Spinal cord (tissue), 10 donors: Measurements from ENCODE around the gene RPL11. TPM values are rescaled to one million over a fixed set of nuclear protein-coding genes. Genes with fewer than 3 reads are reported as not detected.

Experiments
- DNase-seq, 6 donors: peaks; one replicate each; pipeline versions ENCODE4 v3.0.0 to v3.0.0-alpha.2; 2013 to 2015; ENCODE audit warnings: low spot score in 6 of 6, low read depth in 4 of 6
- H3K27ac ChIP-seq: one replicate; pipeline ENCODE4 v1.5.1; 2013; ENCODE audit warnings: low read depth, low read length, control low read depth
- H3K27me3 ChIP-seq: one replicate; pipeline ENCODE4 v1.6.1; 2013; ENCODE audit warnings: low read length; ENCODE audit not compliant: control insufficient read depth, insufficient read depth
- H3K36me3 ChIP-seq: one replicate; pipeline ENCODE4 v1.6.1; 2013; ENCODE audit warnings: low read length; ENCODE audit not compliant: control insufficient read depth, insufficient read depth
- H3K4me1 ChIP-seq: one replicate; pipeline ENCODE4 v1.6.1; 2013; ENCODE audit warnings: low read length; ENCODE audit not compliant: control insufficient read depth, insufficient read depth
- H3K4me3 ChIP-seq: one replicate; pipeline ENCODE4 v1.5.1; 2013; ENCODE audit warnings: low read depth, low read length, control low read depth
- H3K9me3 ChIP-seq: one replicate; pipeline ENCODE4 v1.6.1; 2013; ENCODE audit warnings: low read length; ENCODE audit not compliant: control insufficient read depth, insufficient read depth
- WGBS: methylation state at CpG from one replicate; pipeline ENCODE4 v1.1.5; 2013; ENCODE audit warnings: missing lambda C conversion rate; ENCODE audit not compliant: insufficient coverage; 5-methylcytosine and 5-hydroxymethylcytosine counted together
- polyA plus RNA-seq, 2 donors: library from polyadenylated mRNA; unstranded; fragments of 120-200 nt; gene quantifications; one replicate each; pipeline ENCODE4 v1.2.1, GENCODE V29; 2013; ENCODE audit not compliant: insufficient read length in 2 of 2
- total RNA-seq, 2 donors: library from RNA; depleted of rRNA in 1 of 2; stranded (reverse); fragments of 120-200 nt in 1 of 2; fragments of >200 nt in 1 of 2; gene quantifications; one replicate each; pipeline versions ENCODE4 v1.2.3 to v1.2.4, GENCODE V29; 2013 to 2014
- donor health status: healthy.

Gene RPL11
- total and polyA plus RNA-seq, 4 donors, result 655 to 1,704 (median 1,285) TPM

- Histone ChIP-seq H3K36me3 (no peaks in the 10 kb centered on the region), H3K27ac (no peak overlapping the region), H3K9me3 (no peaks in the 10 kb centered on the region), H3K27me3 (no peaks in the 10 kb centered on the region), H3K4me1 (no peaks in the 10 kb centered on the region), H3K4me3 (no peak overlapping the region)
- DNase-seq, result no peak
- 89% methylated on average over 6 of the region's 10 CpGs for WGBS
Measured at GRCh38 chr1:23650344-23650990, 41.1 kb upstream of the RPL11 start.

DNA sequence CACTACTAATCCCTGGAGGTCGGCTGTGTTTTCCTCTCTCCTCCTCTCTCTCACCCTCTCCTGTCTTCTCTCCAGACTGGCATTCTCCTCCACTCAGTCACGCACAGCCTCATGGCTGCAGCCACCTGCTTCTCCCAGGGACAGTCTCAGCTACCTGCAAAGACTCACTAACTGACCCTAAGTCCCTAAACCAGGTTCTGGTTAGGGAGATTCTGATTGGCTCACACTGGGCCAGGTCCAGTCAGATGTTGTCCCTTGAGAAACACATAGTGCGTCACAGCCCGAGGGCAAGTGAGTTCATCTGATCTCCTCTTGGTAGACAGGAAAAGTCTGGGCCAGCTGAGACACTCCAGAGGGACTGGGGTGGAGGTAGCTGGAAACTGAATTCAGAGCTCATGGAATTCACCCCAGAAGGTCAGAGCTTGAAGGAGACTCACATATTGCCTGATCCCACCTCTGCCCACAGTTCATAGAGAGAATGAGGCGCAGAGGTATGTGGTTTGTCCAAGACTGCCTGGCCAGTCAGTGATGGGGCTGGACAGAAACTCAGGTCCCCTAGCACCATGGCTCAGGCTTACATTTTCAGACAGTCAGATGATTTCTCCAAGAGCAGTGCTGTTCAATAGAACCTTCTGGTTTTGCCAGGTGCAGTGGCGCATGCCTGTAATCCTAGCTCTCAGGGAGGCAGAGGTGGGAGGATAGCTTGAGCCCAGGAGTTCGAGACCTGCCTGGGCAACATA, 40.4 kb upstream of the RPL11 start:
- no peaks in the 10 kb centered on the region for H3K9me3 ChIP-seq
- DNase-seq, result no peak
- no peak overlapping the region for H3K4me3 ChIP-seq
- H3K27ac ChIP-seq, result no peak overlapping the region
- 71% methylated on average over 5 of the region's 7 CpGs for WGBS
- no peaks in the 10 kb centered on the region for H3K4me1 ChIP-seq
- no peaks in the 10 kb centered on the region for H3K27me3 ChIP-seq
- no peaks in the 10 kb centered on the region for H3K36me3 ChIP-seq

DNA sequence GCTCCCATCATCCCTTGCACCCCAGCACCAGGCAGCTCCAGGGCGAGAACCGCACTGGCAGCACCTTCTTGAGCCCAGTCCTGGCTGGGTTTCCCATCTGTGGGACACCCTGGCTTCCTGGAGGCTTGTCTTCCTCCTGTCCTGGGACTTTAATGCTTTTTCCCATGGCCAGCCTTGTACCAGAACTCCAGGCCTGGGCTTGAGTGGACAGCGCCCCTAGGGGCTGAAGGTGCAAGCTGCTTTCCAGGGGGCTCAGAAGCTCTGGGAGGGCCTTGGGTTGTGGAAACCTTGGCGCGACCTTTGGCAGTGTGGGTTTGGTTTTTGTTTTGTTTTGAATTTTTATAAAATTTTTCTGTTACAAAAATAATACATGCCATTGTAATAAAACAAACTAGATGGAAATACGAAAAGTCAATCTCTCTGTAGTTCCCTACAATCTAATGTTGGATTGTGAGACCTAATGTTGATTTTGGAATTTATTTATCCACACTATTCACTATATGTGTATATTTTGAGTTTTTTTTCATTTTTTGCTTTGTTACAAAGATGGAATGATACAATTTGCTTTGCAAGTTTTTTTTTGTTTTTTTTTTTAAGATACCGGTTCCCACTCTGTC, 33.8 kb upstream of the RPL11 start:
- DNase-seq, result peak in 2 of 6 donors; percentile 37 to 44
- H3K36me3 ChIP-seq, result no peaks in the 10 kb centered on the region
- H3K9me3 ChIP-seq, result no peaks in the 10 kb centered on the region
- no peaks in the 10 kb centered on the region for H3K4me1 ChIP-seq
- no peaks in the 10 kb centered on the region for H3K27me3 ChIP-seq
- WGBS, result 33% methylated on average over 3 of the region's 7 CpGs
- no peak overlapping the region for H3K27ac ChIP-seq
- H3K4me3 ChIP-seq, result no peak overlapping the region

- no peak for DNase-seq
- WGBS, result 93% methylated on average over 4 of the region's 9 CpGs
- Histone ChIP-seq H3K4me1 (no peaks in the 10 kb centered on the region), H3K27me3 (no peaks in the 10 kb centered on the region), H3K4me3 (no peak overlapping the region), H3K9me3 (no peaks in the 10 kb centered on the region), H3K27ac (no peak overlapping the region), H3K36me3 (no peaks in the 10 kb centered on the region)
Measured at GRCh38 chr1:23660671-23661070, 30.9 kb upstream of the RPL11 start.

DNA sequence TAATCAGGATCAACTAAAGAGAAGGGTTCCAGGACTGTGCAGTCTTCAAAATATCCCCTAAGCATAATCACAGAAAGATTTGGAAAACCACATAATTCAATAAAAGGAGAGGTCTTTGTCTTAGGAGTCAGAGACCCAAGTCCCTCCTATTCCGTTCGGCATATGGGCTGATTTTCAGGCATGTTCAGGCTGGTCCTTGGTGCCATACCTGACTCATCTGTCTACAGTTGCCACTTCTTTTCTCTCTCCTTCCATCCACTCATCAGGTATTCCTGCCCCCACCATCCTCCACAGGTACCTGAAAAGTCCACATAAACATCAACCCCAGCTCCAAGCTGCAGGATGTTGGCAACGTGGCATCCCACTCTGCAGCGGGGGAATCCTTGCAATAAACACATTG, 29.7 kb upstream of the RPL11 start:
- H3K36me3 ChIP-seq, result no peaks in the 10 kb centered on the region
- no peaks in the 10 kb centered on the region for H3K9me3 ChIP-seq
- H3K4me1 ChIP-seq, result no peaks in the 10 kb centered on the region
- DNase-seq, result no peak
- no peak overlapping the region for H3K27ac ChIP-seq
- no peak overlapping the region for H3K4me3 ChIP-seq
- H3K27me3 ChIP-seq, result no peaks in the 10 kb centered on the region
- 95% methylated on average over 2 of the region's 4 CpGs for WGBS

- WGBS, result 88% methylated on average over 6 of the region's 11 CpGs
- H3K27ac ChIP-seq, result no peak overlapping the region
- H3K36me3 ChIP-seq, result no peaks in the 10 kb centered on the region
- no peaks in the 10 kb centered on the region for H3K9me3 ChIP-seq
- peak in 1 of 6 donors; percentile 3 for DNase-seq
- H3K4me1 ChIP-seq, result no peaks in the 10 kb centered on the region
- no peak overlapping the region for H3K4me3 ChIP-seq
- no peaks in the 10 kb centered on the region for H3K27me3 ChIP-seq
Measured at GRCh38 chr1:23664837-23665795, 26.5 kb upstream of the RPL11 start.

- H3K4me1 ChIP-seq, result no peaks in the 10 kb centered on the region
- no peak overlapping the region for H3K4me3 ChIP-seq
- no peak overlapping the region for H3K27ac ChIP-seq
- 100% methylated on average over 1 of the region's 4 CpGs for WGBS
- H3K36me3 ChIP-seq, result no peaks in the 10 kb centered on the region
- no peaks in the 10 kb centered on the region for H3K27me3 ChIP-seq
- DNase-seq, result no peak
- H3K9me3 ChIP-seq, result no peaks in the 10 kb centered on the region
Measured at GRCh38 chr1:23667411-23667810, 24.2 kb upstream of the RPL11 start.

GRCh38 chr1:23670709-23671108, 20.9 kb upstream of the RPL11 start:
- no peaks in the 10 kb centered on the region for H3K4me1 ChIP-seq
- DNase-seq, result no peak
- no CpG with 5 or more reads among the region's 2 CpGs for WGBS
- H3K27ac ChIP-seq, result no peak overlapping the region
- H3K9me3 ChIP-seq, result no peaks in the 10 kb centered on the region
- H3K27me3 ChIP-seq, result peaks cover 8% of the 10 kb centered on the region
- no peaks in the 10 kb centered on the region for H3K36me3 ChIP-seq
- H3K4me3 ChIP-seq, result no peak overlapping the region

GRCh38 chr1:23673086-23673813, 18.4 kb upstream of the RPL11 start:
- no peaks in the 10 kb centered on the region for H3K4me1 ChIP-seq
- WGBS, result 15% methylated on average over 5 of the region's 6 CpGs
- H3K27me3 ChIP-seq, result peaks cover 8% of the 10 kb centered on the region
- peak in 1 of 6 donors; percentile 33 for DNase-seq
- H3K36me3 ChIP-seq, result no peaks in the 10 kb centered on the region
- no peak overlapping the region for H3K27ac ChIP-seq
- H3K4me3 ChIP-seq, result no peak overlapping the region
- H3K9me3 ChIP-seq, result no peaks in the 10 kb centered on the region
